Neural cell (in vitro differentiated cells): ENCODE results near the gene VPS54. TPM values are rescaled to one million over a fixed set of nuclear protein-coding genes. Genes with fewer than 3 reads are reported as not detected.

Experiments
- H2AFZ ChIP-seq: fragments of 200-600, 300-800 bp; sonication (generic), shearing (Covaris generic); 2 replicates; pipeline ENCODE4 v1.6.0; 2014; ENCODE audit warnings: low read depth, mild to moderate bottlenecking, antibody characterized with exemption, low read length, moderate library complexity
- H3F3A ChIP-seq: fragments of 200-600 bp; shearing (Covaris generic); 2 replicates; pipeline ENCODE4 v1.6.1; 2016; ENCODE audit warnings: mild to moderate bottlenecking, moderate library complexity, mixed read lengths, antibody characterized with exemption, low read length; ENCODE audit not compliant: insufficient read depth, poor library complexity, severe bottlenecking
- H3K27ac ChIP-seq: fragments of 200-600, 300-800 bp; sonication (generic), shearing (Covaris generic); 2 replicates; pipeline ENCODE4 v1.5.1; 2014; ENCODE audit warnings: mild to moderate bottlenecking, low read length, moderate library complexity
- H3K27me3 ChIP-seq: fragments of 300-800, 200-600 bp; sonication (generic), shearing (Covaris generic); 2 replicates; pipeline ENCODE4 v1.6.0; 2014; ENCODE audit warnings: mild to moderate bottlenecking, low read depth, low read length, moderate library complexity; ENCODE audit not compliant: insufficient read depth
- H3K36me3 ChIP-seq: fragments of 300-800, 200-600 bp; sonication (generic), shearing (Covaris generic); 2 replicates; pipeline ENCODE4 v1.5.1; 2014; ENCODE audit warnings: mild to moderate bottlenecking, antibody characterized with exemption, low read length, moderate library complexity; ENCODE audit not compliant: insufficient read depth
- H3K4me2 ChIP-seq: fragments of 300-800, 200-600 bp; sonication (generic), shearing (Covaris generic); 2 replicates; pipeline ENCODE4 v1.6.0; 2014; ENCODE audit warnings: mild to moderate bottlenecking, low read length
- H3K4me3 ChIP-seq: fragments of 300-800, 200-600 bp; sonication (generic), shearing (Covaris generic); 2 replicates; pipeline ENCODE4 v1.5.1; 2014; ENCODE audit warnings: mild to moderate bottlenecking, low read length, moderate library complexity
- H3K79me2 ChIP-seq: fragments of 200-600 bp; shearing (Covaris generic); replicated peaks from 2 replicates; pipeline ENCODE4 v1.6.0; 2014; ENCODE audit warnings: mild to moderate bottlenecking, low read length, moderate library complexity; ENCODE audit not compliant: insufficient read depth
- H3K9ac ChIP-seq: fragments of 300-800, 200-600 bp; sonication (generic), shearing (Covaris generic); 2 replicates; pipeline ENCODE4 v1.6.1; 2016; ENCODE audit warnings: mild to moderate bottlenecking, low read length, mixed read lengths
- H3K9me2 ChIP-seq: fragments of 200-600 bp; shearing (Covaris generic); 2 replicates; pipeline ENCODE4 v1.6.1; 2016; ENCODE audit warnings: mild to moderate bottlenecking, low read length, mixed read lengths; ENCODE audit not compliant: insufficient read depth
- H3K9me3 ChIP-seq: fragments of 200-600, 300-800 bp; sonication (generic), shearing (Covaris generic); 2 replicates; pipeline ENCODE4 v1.6.1; 2016; ENCODE audit warnings: mild to moderate bottlenecking, mixed run types, low read length, moderate library complexity, mixed read lengths
- H4K20me1 ChIP-seq: fragments of 200-600 bp; shearing (Covaris generic); 2 replicates; pipeline ENCODE4 v1.6.1; 2016; ENCODE audit warnings: mild to moderate bottlenecking, mixed run types; ENCODE audit not compliant: insufficient read depth
- EZH2 ChIP-seq: fragments of 200-600, 300-800 bp; shearing (Covaris generic), sonication (generic); IDR thresholded peaks from 2 replicates; pipeline ENCODE4 v1.6.1; 2014; ENCODE audit warnings: antibody characterized with exemption, low read length, borderline replicate concordance, mild to moderate bottlenecking; ENCODE audit not compliant: insufficient read depth, poor library complexity, severe bottlenecking
- MXI1 ChIP-seq: fragments of 450-650 bp; conservative IDR thresholded peaks from 2 replicates; pipeline ENCODE4 v1.6.1; 2014; ENCODE audit warnings: antibody characterized with exemption, mild to moderate bottlenecking; ENCODE audit not compliant: poor library complexity, severe bottlenecking
- REST ChIP-seq: IDR thresholded peaks from 2 replicates; pipeline ENCODE4 v1.6.1; 2012; ENCODE audit warnings: borderline replicate concordance
- TAF1 ChIP-seq: IDR thresholded peaks from 2 replicates; pipeline ENCODE4 v1.6.1; 2012; ENCODE audit warnings: low read depth
- polyA plus RNA-seq: library from polyadenylated mRNA; depleted of rRNA; stranded (reverse); fragments of >200 nt; gene quantifications from 2 replicates; pipeline ENCODE4 v1.2.3, GENCODE V29; 2014
- TF ChIP-seq, protein P1 (sequence below): fragments of 450-650 bp; IDR thresholded peaks from 2 replicates; pipeline ENCODE4 v1.5.1; 2014; ENCODE audit warnings: antibody characterized with exemption, mild to moderate bottlenecking, moderate library complexity; ENCODE audit not compliant: poor library complexity, severe bottlenecking

Gene VPS54
- polyA plus RNA-seq, 1 donor from 2014 or later: 34.2 TPM

- no peak for TF ChIP-seq TAF1
- no peak for TF ChIP-seq REST
- no peak for TF ChIP-seq MXI1
- TF ChIP-seq, protein P1, sequence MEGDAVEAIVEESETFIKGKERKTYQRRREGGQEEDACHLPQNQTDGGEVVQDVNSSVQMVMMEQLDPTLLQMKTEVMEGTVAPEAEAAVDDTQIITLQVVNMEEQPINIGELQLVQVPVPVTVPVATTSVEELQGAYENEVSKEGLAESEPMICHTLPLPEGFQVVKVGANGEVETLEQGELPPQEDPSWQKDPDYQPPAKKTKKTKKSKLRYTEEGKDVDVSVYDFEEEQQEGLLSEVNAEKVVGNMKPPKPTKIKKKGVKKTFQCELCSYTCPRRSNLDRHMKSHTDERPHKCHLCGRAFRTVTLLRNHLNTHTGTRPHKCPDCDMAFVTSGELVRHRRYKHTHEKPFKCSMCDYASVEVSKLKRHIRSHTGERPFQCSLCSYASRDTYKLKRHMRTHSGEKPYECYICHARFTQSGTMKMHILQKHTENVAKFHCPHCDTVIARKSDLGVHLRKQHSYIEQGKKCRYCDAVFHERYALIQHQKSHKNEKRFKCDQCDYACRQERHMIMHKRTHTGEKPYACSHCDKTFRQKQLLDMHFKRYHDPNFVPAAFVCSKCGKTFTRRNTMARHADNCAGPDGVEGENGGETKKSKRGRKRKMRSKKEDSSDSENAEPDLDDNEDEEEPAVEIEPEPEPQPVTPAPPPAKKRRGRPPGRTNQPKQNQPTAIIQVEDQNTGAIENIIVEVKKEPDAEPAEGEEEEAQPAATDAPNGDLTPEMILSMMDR: no peak
- no peak overlapping the region for H2AFZ ChIP-seq
- no peaks in the 10 kb centered on the region for H3K79me2 ChIP-seq
- no peak overlapping the region for H3K4me3 ChIP-seq
- H3K4me2 ChIP-seq: no peak overlapping the region
- no peak overlapping the region for H3K27ac ChIP-seq
- no peaks in the 10 kb centered on the region for H3F3A ChIP-seq
- H3K9me3 ChIP-seq: no peaks in the 10 kb centered on the region
- no peaks in the 10 kb centered on the region for H3K9me2 ChIP-seq
- H4K20me1 ChIP-seq: no peaks in the 10 kb centered on the region
- H3K9ac ChIP-seq: no peak overlapping the region
- no peaks in the 10 kb centered on the region for H3K36me3 ChIP-seq
- no peaks in the 10 kb centered on the region for H3K27me3 ChIP-seq
Measured at GRCh38 chr2:63870679-63871078, 148.5 kb downstream of the VPS54 start.

DNA sequence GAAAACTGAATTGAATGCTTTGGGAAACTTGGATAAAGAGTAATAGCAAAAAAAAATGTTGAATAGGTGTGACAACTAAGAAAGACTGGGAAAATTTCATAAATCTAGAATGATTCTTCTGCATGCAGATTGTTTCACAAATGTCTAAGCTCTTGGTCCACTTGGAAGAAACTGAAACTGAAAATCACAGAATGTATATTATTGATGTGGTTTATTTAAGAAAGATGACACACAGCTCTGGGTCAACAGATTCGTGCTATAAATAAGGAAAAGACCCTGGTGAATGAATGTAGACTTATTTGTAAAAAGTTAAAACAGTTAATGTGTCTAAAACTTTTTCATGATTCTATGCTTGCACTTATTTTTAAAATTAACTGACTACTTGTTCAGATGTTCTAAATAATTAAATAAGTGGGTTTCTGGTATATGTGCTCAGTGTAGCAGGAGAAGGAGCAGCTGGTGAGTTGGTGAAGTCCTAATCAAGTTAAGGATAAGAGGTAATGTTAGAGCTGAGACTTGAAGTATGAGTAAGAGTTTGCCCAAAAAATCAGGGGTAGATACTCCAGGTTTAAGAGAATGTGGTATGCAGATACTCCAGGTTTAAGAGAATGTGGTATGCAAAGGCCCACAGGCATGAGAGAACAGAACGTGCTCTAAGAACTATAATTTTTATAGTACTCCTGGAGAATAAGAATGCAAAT lies 153.1 kb downstream of the VPS54 start:
- Histone ChIP-seq H4K20me1 (no peaks in the 10 kb centered on the region), H3K9me2 (no peaks in the 10 kb centered on the region), H3K4me2 (no peak overlapping the region), H3K79me2 (no peaks in the 10 kb centered on the region), H3K27ac (no peak overlapping the region), H3K9ac (no peak overlapping the region), H2AFZ (no peak overlapping the region), H3F3A (no peaks in the 10 kb centered on the region), H3K9me3 (no peaks in the 10 kb centered on the region), H3K4me3 (no peak overlapping the region), H3K36me3 (no peaks in the 10 kb centered on the region), H3K27me3 (no peaks in the 10 kb centered on the region)
- TF ChIP-seq, protein P1: no peak
- TF ChIP-seq EZH2: no peak
